ENCODE results near the gene SAPCD2. TPM values are rescaled to one million over a fixed set of nuclear protein-coding genes. Genes with fewer than 3 reads are reported as not detected.

The SAPCD2 gene
- total and polyA plus RNA-seq, 2 of the 4 experiments (the other 2 are of a cell fraction) = 3.4 to 4.9 TPM

DNA sequence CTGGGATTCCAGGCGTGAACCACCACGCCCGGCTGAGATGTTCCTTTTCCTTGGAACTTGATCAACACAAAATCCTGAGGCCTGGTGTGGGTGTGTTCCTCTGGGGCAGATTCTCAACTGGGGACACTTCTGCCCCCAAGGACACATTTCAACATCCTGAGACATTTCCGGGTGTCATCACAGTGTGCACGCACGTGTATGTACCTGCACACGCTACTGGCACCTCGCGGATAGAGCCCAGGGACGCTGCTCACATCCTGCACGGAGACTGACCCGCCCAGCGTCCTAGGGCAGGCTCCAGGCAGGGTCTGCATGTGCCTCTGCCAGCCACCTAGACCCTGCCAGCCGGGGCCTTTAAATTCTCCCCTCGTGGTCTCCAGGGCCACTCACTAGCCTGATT is 8.0 kb downstream of the SAPCD2 start:
- no peak overlapping the region for H4K91ac ChIP-seq (ENCODE audit: insufficient read depth, low read depth, low read length)
- dilution Hi-C loops (cut with HindIII; ENCODE audit: low sequenced_read_pairs, unreplicated experiment) = no loop called here
- H3K27me3 ChIP-seq (ENCODE audit: control insufficient read depth, insufficient read depth, low read length) = peaks cover 2% of the 10 kb centered on the region; the same call in 1 of the 2 replicates
- no TSS peak for BruUV-seq (replicated peaks)
- CTCF ChIA-PET = no interaction called here
- no peaks in the 10 kb centered on the region for H3K9me3 ChIP-seq (ENCODE audit: control insufficient read depth, insufficient read depth, low read length)
- no peaks in the 10 kb centered on the region for H3K9me1 ChIP-seq (ENCODE audit: insufficient read depth, low read length)
- H3K4me2 ChIP-seq (ENCODE audit: low read depth, low read length) = no peak overlapping the region
- no peak overlapping the region for H3K23ac ChIP-seq (ENCODE audit: low read depth, low read length)
- no peaks in the 10 kb centered on the region for H4K20me1 ChIP-seq (ENCODE audit: insufficient read depth, low read length)
- H3K36me3 ChIP-seq (ENCODE audit: control insufficient read depth, insufficient read depth, low read length) = no peaks in the 10 kb centered on the region
- no peak for ATAC-seq (ENCODE audit: low read depth)
- no peak overlapping the region for H2AFZ ChIP-seq (replicated peaks; ENCODE audit: low read length, poor library complexity)
- no peak overlapping the region for H2AK9ac ChIP-seq (replicated peaks; ENCODE audit: low read depth, low read length, poor library complexity)
- H3K4me3 ChIP-seq (ENCODE audit: insufficient read depth, low read depth, low read length) = no peak overlapping the region
- in situ Hi-C loops (cut with MboI; ENCODE audit: low sequenced_read_pairs) = no loop called here
- no peak for DNase-seq
- no peak overlapping the region for H2AK5ac ChIP-seq (ENCODE audit: low read depth, low read length)
- no peak for TF ChIP-seq POLR2A (IDR thresholded peaks at IDR 0.05; ENCODE audit: low read depth, low read length)
- no peak for TF ChIP-seq BHLHE40 (IDR thresholded peaks at IDR 0.05; ENCODE audit: low read depth, low read length)
- TF ChIP-seq, protein P1, sequence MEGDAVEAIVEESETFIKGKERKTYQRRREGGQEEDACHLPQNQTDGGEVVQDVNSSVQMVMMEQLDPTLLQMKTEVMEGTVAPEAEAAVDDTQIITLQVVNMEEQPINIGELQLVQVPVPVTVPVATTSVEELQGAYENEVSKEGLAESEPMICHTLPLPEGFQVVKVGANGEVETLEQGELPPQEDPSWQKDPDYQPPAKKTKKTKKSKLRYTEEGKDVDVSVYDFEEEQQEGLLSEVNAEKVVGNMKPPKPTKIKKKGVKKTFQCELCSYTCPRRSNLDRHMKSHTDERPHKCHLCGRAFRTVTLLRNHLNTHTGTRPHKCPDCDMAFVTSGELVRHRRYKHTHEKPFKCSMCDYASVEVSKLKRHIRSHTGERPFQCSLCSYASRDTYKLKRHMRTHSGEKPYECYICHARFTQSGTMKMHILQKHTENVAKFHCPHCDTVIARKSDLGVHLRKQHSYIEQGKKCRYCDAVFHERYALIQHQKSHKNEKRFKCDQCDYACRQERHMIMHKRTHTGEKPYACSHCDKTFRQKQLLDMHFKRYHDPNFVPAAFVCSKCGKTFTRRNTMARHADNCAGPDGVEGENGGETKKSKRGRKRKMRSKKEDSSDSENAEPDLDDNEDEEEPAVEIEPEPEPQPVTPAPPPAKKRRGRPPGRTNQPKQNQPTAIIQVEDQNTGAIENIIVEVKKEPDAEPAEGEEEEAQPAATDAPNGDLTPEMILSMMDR (conservative IDR thresholded peaks at IDR 0.05; ENCODE audit: low read depth, low read length) = no peak
- no peak overlapping the region for H3K14ac ChIP-seq (replicated peaks; ENCODE audit: low read depth, low read length)
- no peaks in the 10 kb centered on the region for H3K79me1 ChIP-seq (ENCODE audit: low read depth in 1 of 2, low read length in 2 of 2)
- H2BK120ac ChIP-seq (ENCODE audit: low read depth, low read length) = no peak overlapping the region
- H2BK5ac ChIP-seq (ENCODE audit: low read depth, low read length, poor library complexity, severe bottlenecking) = no peak overlapping the region
- no peaks in the 10 kb centered on the region for H3K4me1 ChIP-seq (ENCODE audit: control insufficient read depth, insufficient read depth, low read length)
- 92% methylated on average over 8 of the region's 15 CpGs; no CpG with 5 or more reads in 1 of the 2 experiments for WGBS, 2 experiments (ENCODE audit: extremely low coverage in 2 of 2, insufficient read length in 1 of 2)
- no peak overlapping the region for H2BK15ac ChIP-seq (ENCODE audit: low read depth, low read length)
- intact Hi-C loops (cut with micrococcal nuclease) = no loop called here
- H2BK20ac ChIP-seq (ENCODE audit: low read depth, low read length) = no peak overlapping the region
- no peak overlapping the region for H3K18ac ChIP-seq (ENCODE audit: low read depth, low read length)
- no peak overlapping the region for H3K27ac ChIP-seq (ENCODE audit: insufficient read depth, low read length)
- H3K9ac ChIP-seq (ENCODE audit: low read depth, low read length) = no peak overlapping the region
- no peak overlapping the region for H4K8ac ChIP-seq (ENCODE audit: low read depth in 2 of 2, low read length in 2 of 2)
- H3K56ac ChIP-seq (ENCODE audit: extremely low read depth, insufficient read depth, low read length) = no peak overlapping the region
- no peak overlapping the region for H3K4ac ChIP-seq (ENCODE audit: low read depth, low read length)
- no peak overlapping the region for H4K5ac ChIP-seq (ENCODE audit: low read depth, low read length)
- POLR2A ChIA-PET (ENCODE audit: unreplicated experiment) = no interaction called here
